Activated CD8-positive, alpha-beta memory T cell treated with anti-CD3 and anti-CD28 coated beads, Interleukin-2, amount 50 U/mL, for 1 hour (primary cell): ENCODE measurements around the gene ORM1.
A peak's percentile ranks its signal among the peaks of the same experiment; 100 is the strongest.

Experiments used
- DNase-seq: peaks from one replicate; pipeline ENCODE4 v3.0.0-alpha.2; 2020; ENCODE audit errors: extremely low read depth

The ORM1 gene

GRCh38 chr9:114287001-114287762 lies 35.7 kb upstream of the ORM1 start:
- DNase-seq: no peak

GRCh38 chr9:114287763-114288192 lies 35.1 kb upstream of the ORM1 start:
- no peak for DNase-seq

GRCh38 chr9:114288193-114289091 lies 34.5 kb upstream of the ORM1 start:
- DNase-seq: no peak

- DNase-seq: no peak
Measured at GRCh38 chr9:114289106-114289505, 33.8 kb upstream of the ORM1 start.

- no peak for DNase-seq
Measured at GRCh38 chr9:114289571-114290481, 33.1 kb upstream of the ORM1 start.

GRCh38 chr9:114290561-114290986 lies 32.3 kb upstream of the ORM1 start:
- no peak for DNase-seq

- DNase-seq: peak; percentile 13
Measured at GRCh38 chr9:114291064-114291474, 31.8 kb upstream of the ORM1 start.

GRCh38 chr9:114291886-114292590 lies 30.9 kb upstream of the ORM1 start:
- no peak for DNase-seq

- no peak for DNase-seq
Measured at GRCh38 chr9:114294664-114295063, 28.2 kb upstream of the ORM1 start.

- no peak for DNase-seq
Measured at GRCh38 chr9:114296338-114296737, 26.6 kb upstream of the ORM1 start.

GRCh38 chr9:114299286-114300152 lies 23.4 kb upstream of the ORM1 start:
- DNase-seq: no peak

- no peak for DNase-seq
Measured at GRCh38 chr9:114300153-114300845, 22.6 kb upstream of the ORM1 start.

- DNase-seq: no peak
Measured at GRCh38 chr9:114300846-114301797, 21.8 kb upstream of the ORM1 start.

GRCh38 chr9:114301798-114302565 lies 20.9 kb upstream of the ORM1 start:
- no peak for DNase-seq

GRCh38 chr9:114302727-114303126 lies 20.2 kb upstream of the ORM1 start:
- DNase-seq: no peak

- DNase-seq: no peak
Measured at GRCh38 chr9:114303571-114303970, 19.3 kb upstream of the ORM1 start.

GRCh38 chr9:114303977-114304376 lies 18.9 kb upstream of the ORM1 start:
- no peak for DNase-seq
